SK-N-SH (cell line): ENCODE measurements around the gene ACTN2.

Source experiments
- CTCF ChIP-seq: fragments of 200-600 bp; sonication (generic); IDR thresholded peaks from 2 replicates; pipeline ENCODE4 v1.6.1; 2017; ENCODE audit warnings: antibody characterized with exemption, mild to moderate bottlenecking, moderate library complexity
- FOXM1 ChIP-seq: IDR thresholded peaks from 2 replicates; pipeline ENCODE4 v1.4.0; 2012; ENCODE audit warnings: low read depth, mild to moderate bottlenecking
- JUND ChIP-seq: IDR thresholded peaks from 2 replicates; pipeline ENCODE4 v1.4.0; 2012
- POLR2AphosphoS5 ChIP-seq: IDR thresholded peaks from 2 replicates; pipeline ENCODE4 v1.6.1; 2012; ENCODE audit warnings: low read depth, low read length
- REST ChIP-seq: IDR thresholded peaks from 2 replicates; pipeline ENCODE4 v1.6.1; 2012; ENCODE audit warnings: mild to moderate bottlenecking, low read depth, low read length, moderate library complexity
- RFX5 ChIP-seq: IDR thresholded peaks from 2 replicates; pipeline ENCODE4 v1.6.1; 2012; ENCODE audit warnings: mild to moderate bottlenecking, improper control_type of control experiment, low read length
- TAF1 ChIP-seq: IDR thresholded peaks from 2 replicates; pipeline ENCODE4 v1.6.1; 2012; ENCODE audit warnings: low read depth, mild to moderate bottlenecking, low read length, moderate library complexity, borderline replicate concordance
- TEAD4 ChIP-seq: IDR thresholded peaks from 2 replicates; pipeline ENCODE4 v1.4.0; 2012; ENCODE audit warnings: mild to moderate bottlenecking, borderline replicate concordance; ENCODE audit not compliant: insufficient read depth
- YY1 ChIP-seq: IDR thresholded peaks from 2 replicates; pipeline ENCODE4 v1.4.0; 2012; ENCODE audit warnings: low read depth, mild to moderate bottlenecking
- ZBTB33 ChIP-seq: IDR thresholded peaks from 2 replicates; pipeline ENCODE4 v1.4.0; 2012; ENCODE audit warnings: low read depth, borderline replicate concordance
- TF ChIP-seq, protein P1 (sequence below): IDR thresholded peaks from 2 replicates; pipeline ENCODE4 v1.4.0; 2012; ENCODE audit warnings: low read depth

- TF ChIP-seq RFX5 (no peak), CTCF (no peak), REST (no peak), TEAD4 (no peak), POLR2AphosphoS5 (no peak), FOXM1 (no peak), TAF1 (no peak), JUND (no peak), YY1 (no peak), ZBTB33 (no peak)
- TF ChIP-seq, protein P1, sequence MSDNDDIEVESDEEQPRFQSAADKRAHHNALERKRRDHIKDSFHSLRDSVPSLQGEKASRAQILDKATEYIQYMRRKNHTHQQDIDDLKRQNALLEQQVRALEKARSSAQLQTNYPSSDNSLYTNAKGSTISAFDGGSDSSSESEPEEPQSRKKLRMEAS: no peak
Observed at GRCh38 chr1:236702791-236703394, 16.6 kb downstream of the ACTN2 start.
